SH-SY5Y (cell line): ENCODE results near the gene SMARCB1.

Experiments used
- GATA2 ChIP-seq: IDR thresholded peaks from 2 replicates; pipeline ENCODE4 v1.6.1; 2011; ENCODE audit warnings: mild to moderate bottlenecking, low read depth, low read length
- GATA3 ChIP-seq: IDR thresholded peaks from 2 replicates; pipeline ENCODE4 v1.6.1; 2011; ENCODE audit warnings: low read depth, mild to moderate bottlenecking, low read length, moderate library complexity

DNA sequence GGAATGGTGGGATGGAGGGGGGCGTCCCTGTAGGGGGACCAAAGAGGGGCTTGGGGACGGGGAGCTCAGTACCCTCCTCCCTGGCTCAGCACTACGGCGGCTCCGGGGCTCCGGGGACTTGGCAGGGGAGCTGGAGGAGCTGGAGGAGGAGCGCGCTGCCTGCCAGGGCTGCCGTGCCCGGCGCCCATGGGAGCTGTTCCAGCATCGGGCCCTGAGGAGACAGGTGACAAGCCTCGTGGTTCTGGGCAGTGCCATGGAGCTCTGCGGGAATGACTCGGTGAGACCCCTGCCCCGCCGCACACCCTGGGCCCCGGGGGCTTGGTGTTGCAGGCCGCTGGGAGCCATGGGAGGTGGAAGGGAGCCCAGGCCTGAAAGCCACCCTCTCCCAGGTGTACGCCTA, 95.6 kb downstream of the SMARCB1 start:
- no peak for TF ChIP-seq GATA2
- TF ChIP-seq GATA3: no peak
